Measurements from ENCODE around the gene GTF2A1.
"Not testable (repeated sequence)": the region's sequence is repeated elsewhere in the genome, so short reads cannot be mapped to it uniquely, and the experiment has no call there.

Gene GTF2A1

DNA sequence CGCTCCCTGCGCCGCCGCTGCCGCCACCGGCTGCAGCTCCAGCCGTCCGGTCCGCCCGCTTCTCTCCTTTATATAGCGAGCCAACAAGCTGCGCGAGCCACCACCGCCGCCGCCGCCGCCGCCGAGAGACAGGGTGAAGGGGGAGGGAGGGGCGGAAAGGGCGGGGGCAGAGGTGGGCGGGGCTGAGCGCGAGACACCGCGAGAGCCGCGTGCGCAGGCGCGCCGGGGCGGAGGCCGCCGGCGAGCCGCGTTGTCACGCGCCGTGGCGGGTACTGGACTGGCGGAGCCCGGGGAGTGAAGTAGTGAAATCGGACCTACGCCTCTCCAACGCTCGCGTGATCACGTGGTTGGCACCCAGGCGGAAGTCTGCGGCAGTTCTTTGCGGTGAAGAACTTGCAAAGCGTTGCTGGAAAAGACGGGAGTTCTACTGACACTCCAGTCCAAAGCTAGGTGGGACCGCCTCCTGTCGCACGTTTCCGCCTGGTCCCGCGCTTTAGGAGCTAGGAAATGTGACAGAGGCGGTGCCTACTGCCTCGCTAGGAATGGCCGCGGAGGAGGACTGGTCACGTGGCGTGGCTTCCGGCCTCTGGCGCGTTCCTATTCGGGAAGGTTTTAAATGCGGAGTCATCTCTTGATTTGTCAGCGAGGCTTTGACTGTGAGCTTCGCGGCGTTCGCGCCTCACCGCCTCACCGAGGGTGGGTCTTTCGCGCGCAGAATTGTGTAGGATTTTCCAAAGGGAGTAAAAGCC is at the start of gene GTF2A1:
GTF2A1 (minus strand) TSS at position 130 of the 749 bp plus-strand sequence. CDS start 441 bp downstream, outside the sequence.
- in situ Hi-C loops (cut with HindIII; ENCODE audit: low sequenced_read_pairs): no loop called here

DNA sequence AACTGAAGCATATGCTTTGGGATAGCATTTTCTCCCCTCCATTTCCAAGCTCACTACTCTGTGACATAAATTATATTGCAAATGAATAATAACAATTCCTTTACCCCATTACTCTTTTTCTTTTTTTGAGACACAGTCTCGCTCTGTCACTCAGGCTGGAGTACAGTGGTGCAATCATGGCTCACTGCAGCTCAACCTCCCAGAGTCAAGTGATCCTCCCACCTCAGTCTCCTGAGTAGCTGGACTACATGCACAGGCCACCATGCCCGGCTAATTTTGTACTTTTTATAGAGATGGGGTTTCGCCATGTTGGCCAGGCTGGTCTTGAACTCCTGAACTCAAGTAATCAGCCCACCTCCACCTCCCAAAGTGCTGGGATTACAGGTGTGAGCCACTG is 49.2 kb upstream of the GTF2A1 start:
- in situ Hi-C loops (cut with HindIII; ENCODE audit: low sequenced_read_pairs): loop anchor here (5.0 kb wide), 1 partner anchor 172 kb away; no protein-coding TSS in a partner anchor

DNA sequence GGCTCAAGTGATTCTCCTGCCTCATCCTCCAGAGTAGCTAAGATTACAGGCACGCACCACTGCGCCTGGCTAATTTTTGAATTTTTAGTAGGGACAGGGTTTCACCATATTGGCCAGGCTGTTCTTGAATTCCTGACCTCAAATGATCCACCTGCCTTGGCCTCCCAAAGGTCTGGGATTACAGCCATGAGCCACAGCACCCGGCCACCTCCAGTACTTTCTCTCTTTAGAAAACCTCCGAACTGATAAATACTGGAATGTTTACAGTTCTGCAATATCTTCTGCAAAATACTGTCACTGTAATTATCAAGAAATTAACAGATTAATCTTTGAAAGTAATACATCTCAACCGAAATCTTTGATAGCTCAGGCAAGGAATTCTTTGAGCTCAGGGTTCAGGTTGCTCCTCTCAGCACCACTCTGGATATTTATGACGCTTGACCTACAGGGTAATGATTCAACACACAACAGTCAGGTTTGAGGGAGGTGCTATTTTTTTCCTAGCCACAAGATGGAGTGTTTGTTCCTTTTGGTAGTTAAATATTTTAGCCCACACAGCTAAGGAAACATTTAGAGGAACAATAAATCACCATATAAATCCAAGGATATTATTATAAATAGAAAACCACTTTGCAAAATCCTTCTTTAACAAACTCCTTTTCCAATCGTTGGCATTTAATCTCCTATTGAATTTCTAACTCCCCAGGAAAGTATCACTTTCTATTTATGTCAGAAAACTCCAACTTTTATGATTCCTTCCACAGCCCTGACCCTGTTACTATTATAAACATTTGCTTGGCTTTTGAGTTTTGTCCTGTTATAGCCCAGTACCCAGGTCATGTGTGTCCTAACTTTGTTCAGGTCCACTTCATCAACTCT is 48.6 kb upstream of the GTF2A1 start:
- in situ Hi-C loops (cut with HindIII; ENCODE audit: low sequenced_read_pairs): loop anchor here (5.0 kb wide), 1 partner anchor 173 kb away; no protein-coding TSS in a partner anchor

DNA sequence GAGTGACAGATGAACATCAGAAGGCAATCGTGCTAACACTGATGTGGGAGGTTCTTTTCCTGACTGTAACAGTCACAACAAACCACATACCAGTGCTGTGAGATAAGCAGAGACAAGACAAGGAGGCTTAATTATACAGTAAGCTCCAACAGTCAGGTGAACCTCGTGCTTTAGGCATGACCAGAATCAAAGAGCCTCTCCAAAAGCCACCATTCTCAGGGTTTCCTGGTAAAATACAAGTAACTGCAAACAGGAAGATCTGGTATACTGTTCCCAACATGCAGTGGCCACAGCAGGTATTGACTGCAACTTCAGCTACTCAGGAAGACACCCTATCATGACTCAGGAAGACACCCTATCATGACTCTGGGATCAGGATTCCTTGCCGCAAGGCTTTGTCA is 47.3 kb upstream of the GTF2A1 start:
- in situ Hi-C loops (cut with HindIII; ENCODE audit: low sequenced_read_pairs): loop anchor here (5.0 kb wide), 1 partner anchor 174 kb away; no protein-coding TSS in a partner anchor

DNA sequence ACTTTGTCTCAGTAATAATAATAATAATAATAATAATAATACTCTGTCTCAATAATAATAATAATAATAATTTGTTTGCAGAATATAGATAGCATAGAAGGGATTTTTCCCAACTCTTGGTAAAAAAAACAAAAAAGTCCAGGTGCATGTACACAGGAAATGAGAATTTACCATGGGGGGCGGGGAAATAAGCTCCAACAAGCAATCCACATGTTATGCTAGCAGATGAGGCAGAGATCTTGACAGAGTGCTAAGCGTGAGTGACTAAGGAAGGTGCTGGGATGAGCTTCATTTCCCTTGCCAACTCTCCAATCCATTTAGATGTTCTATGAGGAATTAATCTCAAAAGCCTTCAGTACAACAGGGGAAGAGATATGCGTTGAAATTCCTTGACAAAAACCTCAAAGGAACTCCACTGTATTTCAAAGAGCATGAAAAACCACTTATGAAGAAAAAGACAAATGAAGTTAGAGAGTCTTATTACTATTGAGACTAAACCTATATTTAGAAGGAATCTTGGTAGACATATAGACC is 44.9 kb upstream of the GTF2A1 start:
- in situ Hi-C loops (cut with HindIII; ENCODE audit: low sequenced_read_pairs): loop anchor here (5.0 kb wide), 1 partner anchor 177 kb away; no protein-coding TSS in a partner anchor

DNA sequence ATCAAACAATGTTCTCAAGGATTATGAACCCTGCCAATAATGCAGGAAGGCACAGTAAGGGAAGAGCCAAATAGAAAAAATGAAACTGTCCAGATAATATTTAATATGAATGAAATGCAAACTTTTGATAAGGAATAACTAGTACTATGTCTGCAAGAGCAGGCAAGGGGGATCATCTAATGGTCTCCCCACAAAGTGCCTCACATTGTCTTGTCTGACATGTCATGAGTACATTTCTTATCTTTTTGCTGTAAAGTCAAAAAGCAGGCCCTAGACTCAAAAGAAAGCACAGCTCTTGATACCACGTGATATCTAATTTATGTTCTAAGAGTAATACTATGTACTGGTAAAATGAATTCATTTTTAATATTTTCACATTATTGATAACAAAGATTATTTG is 43.9 kb upstream of the GTF2A1 start:
- in situ Hi-C loops (cut with HindIII; ENCODE audit: low sequenced_read_pairs): loop anchor here (5.0 kb wide), 1 partner anchor 178 kb away; no protein-coding TSS in a partner anchor

DNA sequence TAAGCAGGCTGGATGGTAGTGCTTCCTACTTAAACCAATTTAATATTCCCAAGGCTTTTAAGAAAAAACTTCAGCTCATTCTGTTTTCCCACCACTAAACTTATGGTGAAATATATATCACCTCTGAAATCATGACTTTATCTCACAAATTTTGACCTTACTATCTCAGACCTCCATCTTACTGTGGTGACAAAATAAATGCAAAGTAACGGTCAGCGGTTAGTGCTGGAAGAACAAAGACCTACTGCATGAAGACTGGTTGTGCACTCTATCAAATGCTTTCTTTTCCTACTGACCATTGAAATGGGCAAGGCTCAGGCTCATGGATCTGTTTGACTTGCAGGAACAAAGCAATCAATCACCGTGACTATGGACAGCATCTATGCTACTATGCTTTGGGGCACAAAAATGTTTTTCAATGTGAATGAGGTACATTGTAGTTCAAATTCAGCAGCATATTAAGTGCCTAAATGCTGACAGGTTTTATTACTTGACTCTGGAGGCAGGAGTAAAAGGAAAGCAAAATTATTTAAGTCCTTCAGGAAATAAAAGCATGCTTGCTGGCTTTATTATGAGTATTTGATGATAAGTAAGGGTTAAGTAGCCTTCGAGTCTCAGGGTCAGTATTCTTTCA is 43.1 kb upstream of the GTF2A1 start:
- in situ Hi-C loops (cut with HindIII; ENCODE audit: low sequenced_read_pairs): no loop called here

DNA sequence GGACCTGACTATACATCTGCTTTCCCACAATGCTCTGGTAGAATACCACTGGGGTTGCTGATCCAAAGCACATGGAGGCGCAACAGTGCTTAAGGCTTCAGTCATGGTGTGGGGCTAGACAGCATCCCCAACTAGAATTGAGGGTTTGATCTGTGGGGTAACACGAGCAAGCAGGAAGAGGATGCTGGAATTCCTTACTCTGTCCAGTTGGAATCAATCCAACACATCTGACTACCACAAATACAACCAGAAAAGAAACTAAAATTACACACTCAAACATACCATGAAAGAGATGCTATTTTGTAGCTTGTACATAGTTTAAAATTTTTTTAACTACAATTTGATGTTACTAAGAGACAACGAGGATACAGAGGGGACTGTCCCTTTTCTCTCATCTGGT is 40.4 kb upstream of the GTF2A1 start:
- in situ Hi-C loops (cut with HindIII; ENCODE audit: low sequenced_read_pairs): no loop called here

DNA sequence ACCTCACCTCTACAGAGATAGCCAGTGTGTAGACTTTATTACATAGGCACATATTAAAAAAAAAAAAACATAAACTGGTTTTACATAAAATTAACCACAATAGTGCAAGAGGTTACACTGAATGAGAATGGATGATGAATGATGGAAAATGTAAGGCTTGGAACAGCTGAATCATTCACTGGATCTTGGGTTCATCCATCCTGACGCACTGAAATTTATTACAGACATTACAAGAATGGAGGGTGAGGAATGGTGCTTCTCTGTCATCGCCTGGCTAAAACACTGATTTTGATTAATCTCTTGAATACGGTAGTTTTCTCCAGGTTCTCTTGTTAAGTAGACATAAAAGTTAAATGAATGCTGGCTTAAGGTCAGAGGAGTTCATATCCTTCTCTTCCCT is 40.0 kb upstream of the GTF2A1 start:
- in situ Hi-C loops (cut with HindIII; ENCODE audit: low sequenced_read_pairs): no loop called here

DNA sequence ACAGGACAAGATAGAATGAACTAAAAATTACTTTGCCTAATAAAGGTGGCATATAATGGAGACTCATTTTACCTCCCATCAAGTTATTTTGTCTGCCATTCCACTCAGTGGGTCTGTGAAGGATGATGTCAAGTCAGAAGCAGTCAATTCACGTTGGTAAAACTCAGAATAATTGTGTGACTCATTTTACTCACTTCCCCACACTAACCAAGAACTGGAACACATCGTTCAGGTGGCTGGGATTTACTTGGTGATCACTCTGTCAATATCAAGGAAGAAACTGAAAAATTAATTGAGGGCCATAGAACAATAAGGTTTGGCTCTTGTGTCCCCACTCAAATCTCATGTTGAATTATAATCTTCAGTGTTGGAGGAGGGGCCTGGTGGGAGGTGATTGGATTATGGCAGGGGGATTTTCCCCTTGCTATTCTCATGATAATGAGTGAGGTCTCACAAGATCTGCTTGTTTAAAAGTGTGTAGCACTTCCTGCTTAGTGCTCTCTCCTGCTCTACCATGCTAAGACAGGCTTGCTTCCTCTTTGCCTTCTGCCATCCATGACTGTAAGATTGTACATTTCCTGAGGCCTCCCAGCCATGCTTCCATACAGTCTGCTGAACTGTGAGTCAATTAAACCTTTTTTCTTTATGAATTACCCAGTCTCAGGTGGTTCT is 35.7 kb upstream of the GTF2A1 start:
- in situ Hi-C loops (cut with HindIII; ENCODE audit: low sequenced_read_pairs): no loop called here

DNA sequence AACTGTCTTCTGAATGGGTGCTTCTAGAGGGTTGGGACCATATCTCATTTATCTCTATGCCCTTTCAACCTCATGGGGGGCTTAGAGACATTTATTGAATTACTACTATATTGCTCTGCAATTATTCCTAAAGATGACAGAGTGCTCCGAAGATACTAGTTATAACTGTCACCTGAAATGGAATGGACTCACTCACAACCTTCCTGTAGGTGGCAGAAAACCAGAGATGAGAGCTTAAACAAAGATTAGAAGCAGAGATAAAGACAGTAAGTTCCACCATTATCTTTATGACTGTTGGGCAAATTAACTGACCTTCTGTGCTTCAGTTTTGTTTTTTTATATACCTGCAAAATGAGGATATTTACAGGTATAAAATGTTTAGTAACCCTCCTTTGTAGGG is 31.5 kb upstream of the GTF2A1 start:
- in situ Hi-C loops (cut with HindIII; ENCODE audit: low sequenced_read_pairs): no loop called here

DNA sequence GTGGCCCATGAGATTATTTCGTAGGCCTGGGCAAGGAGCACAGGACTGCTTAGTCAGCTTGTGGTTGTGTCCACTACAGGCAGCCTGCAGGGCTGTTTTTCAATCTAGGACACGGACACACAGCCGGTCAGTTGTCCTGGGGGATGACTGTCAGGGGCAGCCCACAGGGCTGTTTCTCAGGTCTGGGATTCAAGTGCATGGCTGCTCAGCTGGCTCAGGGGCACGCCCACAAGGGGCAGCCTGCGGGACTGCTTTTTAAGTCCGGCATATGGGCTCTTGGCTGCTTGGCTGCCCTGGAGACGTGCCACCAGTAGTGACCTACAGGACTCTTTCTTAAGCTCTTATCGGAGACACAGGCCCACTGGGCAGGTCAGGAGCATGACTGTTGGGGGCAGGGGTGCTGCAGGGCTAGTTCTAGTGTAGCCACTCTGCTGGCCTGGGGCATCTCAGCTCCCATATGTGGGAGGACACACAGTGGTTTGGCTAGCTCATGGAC is 26.6 kb upstream of the GTF2A1 start:
- in situ Hi-C loops (cut with HindIII; ENCODE audit: low sequenced_read_pairs): no loop called here

DNA sequence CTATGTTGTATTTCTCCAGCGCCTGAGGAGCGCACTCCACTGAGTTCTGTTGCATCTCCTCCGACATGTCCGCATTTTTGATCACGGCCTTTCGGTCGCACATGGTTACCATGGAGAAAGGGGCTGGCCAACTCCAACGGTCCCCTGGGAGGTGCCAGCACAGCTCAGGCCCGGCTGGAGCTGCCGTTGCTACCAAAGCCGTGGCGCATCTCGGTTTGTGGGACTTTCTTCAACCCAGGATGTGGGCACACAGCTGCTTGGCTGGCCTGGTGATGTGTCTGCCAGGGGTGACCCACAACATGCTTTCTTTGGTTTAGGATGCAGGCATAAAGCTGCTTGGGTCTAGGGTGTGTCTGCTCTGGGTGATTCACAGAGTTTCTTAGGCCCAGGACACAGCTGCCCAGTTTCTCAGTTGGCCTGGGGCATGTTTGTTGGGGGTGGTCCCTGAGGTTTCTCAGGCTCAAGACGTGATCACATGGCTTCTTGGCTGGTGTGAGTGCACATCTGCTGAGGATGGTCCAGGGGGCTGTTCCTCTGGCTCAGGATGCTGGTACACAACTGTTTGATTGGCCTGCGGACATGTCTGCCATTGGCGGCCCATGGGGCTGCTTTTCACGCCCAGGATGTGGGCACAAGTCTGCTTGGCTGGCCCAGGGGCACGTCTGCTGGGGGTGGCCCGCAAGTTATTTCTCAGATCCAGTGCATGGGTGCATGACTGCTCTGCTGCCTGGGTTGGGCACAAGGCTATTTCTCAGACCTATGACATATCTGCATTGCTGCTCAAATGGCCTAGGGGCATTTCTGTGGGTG is 25.9 kb upstream of the GTF2A1 start:
- in situ Hi-C loops (cut with HindIII; ENCODE audit: low sequenced_read_pairs): no loop called here

DNA sequence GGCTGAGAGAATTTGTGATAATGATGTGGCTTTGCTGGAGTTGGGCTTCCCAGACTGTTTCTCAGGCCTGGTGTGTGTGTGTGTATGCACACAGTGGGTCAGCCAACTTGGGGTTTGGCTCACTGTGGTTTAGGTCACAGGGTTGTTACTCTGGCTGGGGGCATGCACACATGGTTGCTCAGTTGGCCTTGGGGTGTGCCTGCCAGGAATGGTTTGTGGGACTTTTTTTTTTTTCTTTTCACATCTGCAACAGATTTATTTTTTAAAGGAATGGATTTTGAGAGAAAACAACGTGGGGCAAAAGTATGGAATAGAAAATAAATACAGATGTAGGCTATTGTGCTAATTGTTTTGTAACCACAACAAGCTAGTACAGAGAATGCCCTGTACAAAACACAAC is 25.0 kb upstream of the GTF2A1 start:
- in situ Hi-C loops (cut with HindIII; ENCODE audit: low sequenced_read_pairs): no loop called here

DNA sequence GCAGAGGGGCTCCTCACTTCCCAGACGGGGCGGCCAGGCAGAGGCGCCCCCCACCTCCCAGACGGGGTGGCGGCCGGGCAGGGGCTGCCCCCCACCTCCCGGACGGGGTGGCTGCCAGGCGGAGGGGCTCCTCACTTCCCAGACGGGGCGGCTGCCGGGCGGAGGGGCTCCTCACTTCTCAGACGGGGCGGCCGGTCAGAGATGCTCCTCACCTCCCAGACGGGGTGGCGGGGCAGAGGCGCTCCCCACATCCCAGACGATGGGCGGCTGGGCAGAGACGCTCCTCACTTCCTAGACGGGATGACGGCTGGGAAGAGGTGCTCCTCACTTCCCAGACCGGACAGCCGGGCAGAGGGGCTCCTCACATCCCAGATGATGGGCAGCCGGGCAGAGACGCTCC is 23.7 kb upstream of the GTF2A1 start:
- in situ Hi-C loops (cut with HindIII; ENCODE audit: low sequenced_read_pairs): not testable (repeated sequence)

DNA sequence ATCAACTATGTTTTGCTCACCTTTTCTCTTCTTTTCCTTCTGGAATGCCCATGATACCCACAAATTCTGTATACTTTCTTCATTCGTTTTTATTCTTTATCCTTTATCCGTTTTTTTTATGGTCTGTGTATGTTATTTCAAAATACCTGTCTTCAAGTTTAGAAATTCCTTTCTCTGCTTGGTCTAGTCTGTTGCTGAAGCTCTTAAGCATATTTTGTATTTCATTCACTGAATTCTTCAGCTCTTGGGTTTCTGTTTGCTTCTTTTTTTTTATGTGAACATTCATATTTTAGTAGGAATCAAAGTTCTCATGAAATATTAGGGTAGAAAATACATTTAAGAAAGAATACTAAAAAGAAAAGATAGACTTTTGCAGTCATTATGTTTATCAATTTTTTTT is 22.7 kb upstream of the GTF2A1 start:
- in situ Hi-C loops (cut with HindIII; ENCODE audit: low sequenced_read_pairs): no loop called here

DNA sequence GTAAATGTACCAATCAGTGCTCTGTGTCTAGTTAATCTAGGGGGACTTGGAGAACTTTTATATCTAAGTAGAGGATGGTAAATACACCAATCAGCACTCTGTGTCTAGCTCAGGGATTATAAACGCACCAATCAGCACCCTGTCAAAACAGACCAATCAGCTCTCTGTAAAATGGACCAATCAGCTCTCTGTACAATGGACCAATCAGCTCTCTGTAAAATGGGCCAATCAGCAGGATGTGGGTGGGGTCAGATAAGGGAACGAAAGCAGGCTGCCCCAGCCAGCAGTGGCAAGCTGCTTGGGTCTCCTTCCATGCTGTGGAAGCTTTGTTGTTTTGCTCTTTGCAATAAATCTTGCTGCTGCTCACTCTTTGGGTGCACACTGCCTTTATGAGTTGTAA is 16.1 kb upstream of the GTF2A1 start:
- in situ Hi-C loops (cut with HindIII; ENCODE audit: low sequenced_read_pairs): not testable (repeated sequence)

DNA sequence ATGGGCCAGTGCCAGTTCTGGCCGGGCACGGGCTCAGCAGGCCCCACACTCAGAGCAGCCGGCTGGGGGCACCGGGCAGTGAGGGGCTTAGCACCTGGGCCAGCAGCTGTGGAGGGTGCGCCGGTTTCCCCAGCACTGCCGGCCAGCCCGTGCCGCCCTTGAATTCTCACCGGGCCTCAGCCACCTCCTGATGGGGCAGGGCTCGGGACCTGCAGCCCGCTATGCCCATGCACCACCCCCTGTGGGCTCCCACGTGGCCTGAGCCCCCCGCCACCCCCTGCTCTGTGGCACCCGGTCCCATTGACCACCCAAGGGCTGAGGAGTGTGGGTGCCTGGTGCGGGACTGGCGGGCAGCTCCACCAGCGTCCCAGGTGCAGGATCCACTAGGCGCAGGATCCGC is 15.4 kb upstream of the GTF2A1 start:
- in situ Hi-C loops (cut with HindIII; ENCODE audit: low sequenced_read_pairs): no loop called here

DNA sequence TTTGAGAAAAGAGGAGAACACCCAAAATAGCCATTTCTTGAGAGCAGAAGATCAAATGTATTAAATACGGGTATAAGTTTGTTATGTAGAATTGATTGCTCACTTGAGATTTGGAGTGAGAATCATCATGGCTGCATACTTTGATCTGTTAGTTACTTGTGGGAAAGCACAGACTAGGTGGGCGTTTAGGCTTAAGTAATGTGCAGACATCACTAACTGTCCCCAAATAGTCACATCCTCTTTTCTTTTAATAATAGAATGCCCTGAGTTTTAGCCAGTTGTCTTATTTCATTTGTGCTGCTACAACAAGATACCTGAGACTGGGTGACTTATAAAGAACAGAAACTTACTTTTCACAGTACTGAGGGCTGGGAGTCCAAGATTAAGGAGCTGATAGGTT is 14.3 kb upstream of the GTF2A1 start:
- in situ Hi-C loops (cut with HindIII; ENCODE audit: low sequenced_read_pairs): no loop called here

DNA sequence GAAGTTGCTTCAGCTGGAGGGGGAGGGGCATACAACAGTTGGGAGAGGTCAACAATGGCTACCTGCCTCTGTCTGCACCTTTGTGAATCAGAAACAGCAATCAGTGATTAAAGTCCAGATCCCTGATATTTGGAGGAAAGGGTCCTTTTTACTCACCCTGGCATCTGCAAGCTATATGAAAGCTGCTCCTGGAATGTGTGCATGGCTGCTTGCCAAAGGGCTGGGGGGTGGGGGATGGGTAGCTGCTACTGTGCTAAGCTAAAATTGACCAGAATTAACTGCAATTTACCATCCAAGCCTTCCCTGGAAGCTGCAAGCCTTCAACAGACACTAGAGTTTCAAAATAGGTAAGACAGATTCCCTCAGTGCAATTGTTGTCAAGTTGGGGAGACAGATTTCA is 13.5 kb upstream of the GTF2A1 start:
- in situ Hi-C loops (cut with HindIII; ENCODE audit: low sequenced_read_pairs): no loop called here

Measured in DLD1 (cell line).